Left renal cortex interstitium (tissue), 4 donors: ENCODE measurements around the gene MME. TPM values are rescaled to one million over a fixed set of nuclear protein-coding genes. Genes with fewer than 3 reads are reported as not detected.
"Not testable (repeated sequence)": the region's sequence is repeated elsewhere in the genome, so short reads cannot be mapped to it uniquely, and the experiment has no call there.

Source experiments
- DNase-seq, 4 donors: peaks; one replicate each; pipeline ENCODE4 v3.0.0-alpha.2; 2013; ENCODE audit warnings: low read depth in 4 of 4, low spot score in 2 of 4, missing footprints in 1 of 4
- polyA plus RNA-seq, 4 donors: library from polyadenylated mRNA; unstranded; fragments of 120-200 nt; gene quantifications; one replicate each; pipeline ENCODE4 v1.2.1, GENCODE V29; 2013; ENCODE audit not compliant: insufficient read length in 4 of 4

Gene MME
- polyA plus RNA-seq, 4 donors: 374 to 466 (median 405) TPM

DNA sequence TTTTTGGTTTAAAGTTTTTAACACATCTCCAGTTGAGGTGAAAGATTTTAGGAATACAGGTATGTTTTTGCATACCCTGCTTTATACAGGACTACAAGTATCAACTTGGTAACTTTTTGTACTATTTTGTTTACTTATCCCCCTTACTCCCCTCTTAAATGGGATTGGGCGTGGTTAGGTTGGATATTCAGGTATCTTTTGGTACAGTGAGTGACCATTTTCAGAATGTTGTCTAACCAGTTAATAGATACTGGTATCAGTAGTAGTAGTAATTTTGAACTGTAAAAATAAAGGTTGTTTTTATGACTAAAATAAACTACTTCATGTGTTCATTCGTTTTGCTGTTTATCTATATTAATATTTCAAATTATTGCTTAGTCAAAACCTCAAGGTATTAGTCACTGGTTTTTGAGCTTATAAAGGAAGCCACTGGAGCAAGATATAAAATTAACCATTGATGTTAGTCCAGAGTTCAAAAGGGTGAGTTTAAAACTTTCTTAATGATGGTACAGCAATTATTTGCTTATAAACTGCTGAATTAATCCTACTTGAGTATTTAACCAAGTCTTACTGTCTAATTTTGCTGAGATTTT is 3.3 kb downstream of the MME start:
- DNase-seq: no peak

DNA sequence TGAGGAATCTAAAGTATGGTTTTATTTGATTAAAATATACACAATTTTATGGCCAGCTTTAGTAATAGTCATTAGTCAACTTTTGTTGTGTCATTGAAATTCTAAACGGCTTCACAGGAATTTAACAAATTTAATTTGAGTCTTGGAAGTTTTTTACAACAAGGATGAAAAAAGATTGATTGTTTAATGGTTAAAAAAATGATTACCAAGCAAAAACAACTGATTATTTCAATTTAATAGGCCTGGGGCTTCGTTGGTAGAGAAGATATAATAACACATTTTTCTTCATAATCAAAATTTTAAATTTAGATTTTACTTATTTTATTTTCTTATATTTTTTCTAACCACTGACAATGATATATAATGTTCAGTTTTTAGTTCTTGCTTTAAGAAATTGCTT is 4.4 kb downstream of the MME start:
- no peak for DNase-seq

DNA sequence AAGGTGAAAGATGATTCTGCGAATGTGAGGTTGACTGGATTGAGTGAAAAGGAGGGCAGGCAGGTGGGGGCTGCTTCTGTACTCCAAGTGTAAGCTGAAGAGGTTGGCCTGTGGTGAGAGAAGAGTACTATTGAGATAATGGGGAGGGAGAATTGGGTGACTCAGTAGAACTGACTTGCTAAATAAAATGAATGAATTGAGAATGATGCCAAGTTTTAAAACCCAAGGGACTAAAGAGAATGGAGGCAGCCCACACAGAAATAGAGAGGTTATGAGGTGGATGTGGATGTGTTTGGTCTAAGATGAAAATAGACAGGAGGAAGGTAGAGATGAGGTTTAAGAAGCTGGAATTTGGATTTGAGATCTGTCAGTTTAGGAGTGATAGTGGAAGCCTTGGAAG is 5.9 kb downstream of the MME start:
- DNase-seq: no peak

DNA sequence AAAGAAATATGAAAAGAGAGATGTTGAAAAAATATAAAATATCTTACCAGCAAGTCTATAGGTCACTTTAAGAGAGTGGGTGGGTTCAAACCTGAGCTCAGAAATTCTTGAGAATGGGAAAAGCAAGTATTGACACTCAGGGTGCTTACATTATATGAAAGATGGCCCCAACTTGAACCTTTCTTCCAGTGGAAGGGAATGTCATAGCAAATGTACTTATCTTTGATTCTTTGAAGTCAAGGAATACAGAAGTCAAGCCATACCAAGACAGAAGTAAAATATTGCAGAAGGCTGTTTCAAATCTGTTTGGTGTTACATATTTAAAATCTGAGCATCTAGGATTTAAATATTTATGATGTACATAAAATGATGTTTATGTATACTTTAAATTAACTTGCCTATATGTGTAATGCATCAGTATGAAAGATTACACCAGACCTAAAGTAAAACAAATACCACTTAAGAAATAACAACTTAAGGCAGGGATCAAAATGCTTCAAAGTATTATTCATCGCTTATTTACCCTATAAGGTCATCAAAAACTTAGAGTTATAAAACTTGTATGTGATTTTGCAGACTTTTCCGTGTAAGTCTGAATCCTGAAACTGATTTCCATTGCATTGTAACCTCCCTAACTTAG is 8.7 kb downstream of the MME start:
- peak in 1 of 4 donors; percentile 16 for DNase-seq

DNA sequence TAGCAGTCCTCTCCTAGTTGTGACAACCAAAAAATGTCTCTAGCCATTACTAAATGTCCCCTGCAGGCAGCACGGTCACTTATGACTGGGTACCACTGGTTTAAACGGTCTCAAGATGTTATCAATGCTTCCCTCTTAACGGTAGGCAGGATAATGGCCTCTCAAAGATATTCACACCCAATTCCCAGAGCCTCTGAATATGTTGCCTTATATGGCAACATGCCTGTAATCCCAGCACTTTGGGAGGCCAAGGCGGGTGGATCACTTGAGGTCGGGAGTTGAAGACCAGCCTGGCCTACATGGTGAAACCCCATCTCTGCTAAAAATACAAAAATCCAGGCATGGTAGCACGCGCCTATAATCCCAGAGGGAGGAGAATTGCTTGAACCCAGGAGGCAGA is 9.4 kb downstream of the MME start:
- no peak for DNase-seq

DNA sequence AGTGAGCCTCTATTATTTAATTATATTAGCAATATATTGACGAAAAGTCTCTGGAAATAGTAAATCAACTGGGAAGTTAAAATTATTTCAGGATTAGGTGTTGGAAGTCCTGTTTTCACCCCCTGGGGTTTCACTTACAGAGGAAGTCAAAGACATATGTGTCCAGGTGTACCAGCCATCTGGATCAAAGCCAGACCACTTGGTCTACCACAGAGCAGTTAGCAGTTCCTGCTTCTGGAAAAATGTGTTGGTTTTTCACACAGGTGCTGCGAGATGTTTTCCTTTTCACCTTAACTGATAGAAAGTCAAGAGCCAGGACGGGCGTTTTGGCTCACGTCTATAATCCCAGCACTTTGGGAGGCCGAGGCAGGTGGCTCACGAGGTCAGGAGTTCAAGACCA is 13.1 kb downstream of the MME start:
- DNase-seq: no peak

DNA sequence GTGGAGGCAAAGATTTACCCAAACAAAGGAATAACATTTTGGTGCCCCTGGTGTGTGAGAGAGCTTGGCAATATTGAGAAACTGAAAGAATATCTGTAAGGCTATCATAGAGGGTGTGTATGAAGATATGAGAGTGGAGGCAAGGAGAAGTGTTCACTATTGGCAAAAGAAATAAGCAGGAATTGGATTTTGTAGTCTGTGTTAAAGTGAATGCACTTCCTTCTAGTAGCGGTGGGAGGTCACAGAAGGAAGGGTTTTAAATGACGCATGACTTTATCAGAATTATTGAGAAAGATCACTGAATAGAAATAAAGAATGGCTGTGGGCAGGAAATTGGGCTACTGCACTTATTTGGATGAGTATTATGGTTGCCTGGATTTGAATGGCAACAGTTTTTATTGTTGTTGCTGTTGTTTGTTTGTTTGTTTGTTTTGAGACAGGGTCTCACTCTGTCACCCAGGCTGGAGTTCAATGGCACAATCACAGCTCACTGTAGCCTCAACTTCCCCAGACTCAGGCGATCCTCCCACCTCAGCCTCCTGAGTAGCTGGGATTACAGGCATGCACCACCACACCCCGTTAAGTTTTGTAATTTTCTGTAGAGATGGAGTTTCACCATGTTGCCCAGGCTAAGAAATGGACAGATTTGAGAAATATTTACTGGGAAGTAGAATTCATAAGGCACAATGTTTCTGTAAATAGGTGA is 16.3 kb downstream of the MME start:
- no peak for DNase-seq

DNA sequence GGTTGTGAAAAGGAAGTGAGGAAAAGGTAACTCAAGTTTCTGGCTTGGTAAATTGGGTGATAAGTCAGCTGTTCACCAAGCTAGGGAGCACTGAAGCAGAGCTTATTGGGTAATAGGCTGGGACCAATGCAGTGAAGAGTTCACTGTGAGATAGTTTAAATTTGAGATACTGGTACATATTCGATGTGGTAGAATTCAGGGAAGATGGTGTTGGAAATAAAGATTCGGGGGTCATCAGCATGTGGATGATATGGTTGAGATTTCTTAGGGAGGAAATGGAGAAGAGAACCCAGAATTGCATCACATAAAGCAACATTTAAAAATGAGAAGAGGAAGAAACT is 16.9 kb downstream of the MME start:
- no peak for DNase-seq

DNA sequence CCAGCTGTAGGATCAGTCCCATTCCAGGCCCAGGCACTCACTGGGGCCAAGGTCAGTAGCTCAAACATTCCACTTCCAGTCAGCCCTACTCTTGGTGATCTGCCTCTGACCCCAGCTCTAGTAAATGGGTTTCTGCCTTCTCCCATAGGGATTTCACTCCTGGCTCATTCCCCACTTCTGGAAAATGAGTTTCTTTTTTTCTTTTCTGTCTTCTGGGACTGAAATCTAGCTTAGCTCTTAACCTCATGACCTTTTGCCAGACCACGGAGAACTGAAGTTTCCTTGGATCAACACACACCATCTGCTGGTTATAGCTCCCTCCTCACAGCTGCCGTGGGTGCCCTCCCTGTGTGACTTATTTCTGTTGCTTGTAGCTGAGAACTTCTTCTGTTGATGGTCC is 21.3 kb downstream of the MME start:
- no peak for DNase-seq

DNA sequence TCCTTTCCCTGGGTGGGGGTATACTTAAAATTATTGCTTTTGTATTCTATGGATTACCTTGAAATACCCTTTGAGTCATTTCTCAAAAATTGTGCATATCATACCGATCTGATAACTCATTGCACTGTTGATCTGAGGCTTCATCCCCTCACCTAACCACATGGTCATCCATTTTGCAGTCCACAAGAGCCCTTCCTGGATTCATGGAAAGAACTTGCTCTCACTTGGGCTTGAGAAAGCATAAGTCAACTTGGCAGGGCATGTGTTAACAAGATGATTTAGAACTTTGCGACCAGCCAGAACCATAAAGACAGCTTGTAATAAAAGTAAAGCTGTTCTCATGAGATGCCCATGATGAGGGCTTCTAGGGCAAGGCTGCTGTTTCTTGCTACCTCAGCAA is 22.2 kb downstream of the MME start:
- no peak for DNase-seq

DNA sequence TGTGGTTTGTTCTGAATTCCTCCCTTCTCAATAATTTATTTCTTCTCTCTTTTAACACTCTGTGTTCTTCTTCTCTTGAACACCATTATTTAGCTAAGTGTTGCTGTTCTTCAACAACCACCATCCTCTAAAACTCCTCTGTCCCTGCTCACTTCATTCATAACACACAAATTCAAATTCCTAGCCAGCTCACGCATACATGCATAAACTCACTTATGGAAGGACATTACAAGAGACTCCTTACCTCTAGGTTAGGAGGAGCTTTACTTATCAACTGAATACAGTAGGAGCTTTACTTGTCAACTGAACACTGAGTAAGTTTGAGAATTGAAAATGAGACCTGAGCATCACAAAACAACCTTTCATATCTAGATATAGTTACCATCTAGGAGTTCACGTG is 23.6 kb downstream of the MME start:
- no peak for DNase-seq

DNA sequence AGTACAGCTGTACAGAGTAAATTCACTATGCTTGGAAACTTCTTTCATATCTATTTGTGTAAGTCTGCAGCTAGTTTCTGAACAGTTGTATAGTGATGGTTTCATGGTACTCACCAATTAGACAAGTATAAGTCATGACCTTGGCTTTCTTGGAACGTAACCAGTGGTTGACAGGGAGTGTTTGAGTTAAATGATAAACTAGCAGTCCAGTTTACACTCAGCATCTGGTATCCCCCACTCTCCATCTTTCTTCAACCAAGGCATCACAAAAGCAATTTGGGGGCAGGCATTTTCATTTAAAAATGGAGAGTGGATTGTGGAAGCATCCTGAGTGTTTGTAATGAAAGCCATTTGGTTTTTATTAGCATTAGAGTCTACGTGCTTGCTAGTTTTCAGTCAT is 26.0 kb downstream of the MME start:
- DNase-seq: no peak

DNA sequence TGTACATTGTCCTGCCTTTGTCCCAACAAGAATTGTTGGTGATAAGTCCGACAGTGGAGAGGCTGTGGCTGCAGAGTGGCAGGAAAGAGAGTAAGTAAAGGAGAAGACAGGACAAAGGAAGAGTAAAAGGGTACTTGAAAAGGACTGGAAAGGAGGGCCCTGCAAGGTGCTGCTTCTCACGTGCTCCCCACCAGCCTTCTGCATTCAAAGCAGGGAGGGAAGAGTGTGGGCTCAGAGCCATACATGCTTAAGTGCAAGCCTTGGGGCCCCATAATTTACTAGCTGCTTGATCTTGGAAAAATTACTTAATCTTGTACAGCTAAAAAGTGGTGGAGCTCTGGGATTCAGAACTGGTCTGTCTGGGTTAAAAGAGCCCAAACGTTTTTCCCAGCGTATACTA is 29.9 kb downstream of the MME start:
- no peak for DNase-seq

DNA sequence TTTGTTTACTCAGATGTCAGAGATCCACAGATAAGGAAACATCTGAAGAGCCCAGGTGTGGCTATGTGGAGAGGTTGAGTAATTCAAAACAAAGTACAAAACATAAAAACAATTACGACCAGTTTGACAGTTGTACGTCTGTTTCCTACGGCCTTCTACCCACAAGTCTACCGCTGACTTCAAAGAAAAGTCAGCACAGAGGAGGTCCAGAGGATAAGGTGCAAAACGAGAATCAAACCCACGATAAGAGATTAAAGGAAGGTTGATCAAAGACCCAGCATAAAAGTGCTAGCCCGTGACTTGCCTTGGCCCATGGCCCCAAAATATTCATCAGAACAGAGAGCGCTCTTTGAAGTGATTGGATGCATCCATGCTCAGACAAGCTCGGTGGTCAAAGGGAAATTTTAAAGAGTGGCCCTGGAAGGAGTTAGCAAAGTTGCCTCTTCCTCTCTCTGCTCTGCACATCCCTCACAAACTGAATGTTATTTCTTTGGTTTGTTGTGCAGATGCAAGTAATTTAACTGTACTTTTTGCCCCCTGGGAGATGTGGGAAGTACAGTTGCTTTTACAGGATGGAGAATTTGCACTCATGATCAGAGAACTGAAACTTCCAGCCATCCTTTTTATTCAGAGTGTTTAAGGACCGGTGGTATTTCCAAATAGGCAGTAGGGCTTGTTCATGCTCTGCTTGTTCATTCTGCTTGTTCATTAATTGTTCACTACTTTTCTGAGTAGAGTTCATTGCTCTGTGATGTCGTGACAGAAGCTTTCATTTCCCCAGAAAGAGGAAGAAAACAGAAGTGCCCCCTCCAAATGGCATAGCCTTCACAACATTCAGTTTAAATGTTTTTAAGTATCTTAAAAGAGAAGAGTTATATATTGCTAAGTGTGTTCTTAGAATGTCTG is 31.1 kb downstream of the MME start:
- DNase-seq: no peak

DNA sequence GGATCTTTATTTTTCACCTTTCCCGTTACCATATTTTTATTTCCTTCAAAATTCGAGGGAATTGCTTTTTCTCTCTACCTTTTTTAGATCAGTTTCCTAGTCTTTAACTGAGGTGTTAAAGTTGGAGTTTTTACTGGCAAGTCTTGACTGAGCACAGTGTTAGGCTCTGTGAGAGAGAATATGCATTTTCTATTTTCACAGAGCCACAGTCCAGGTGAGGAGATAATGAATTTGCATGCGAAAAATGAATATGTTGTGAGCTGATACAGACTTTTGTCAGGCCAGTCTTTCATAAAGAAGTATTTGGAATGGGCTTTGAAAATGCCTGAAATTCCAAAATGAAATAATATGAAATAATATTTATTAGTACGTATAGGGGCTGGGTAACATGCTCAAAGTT is 31.9 kb downstream of the MME start:
- no peak for DNase-seq

DNA sequence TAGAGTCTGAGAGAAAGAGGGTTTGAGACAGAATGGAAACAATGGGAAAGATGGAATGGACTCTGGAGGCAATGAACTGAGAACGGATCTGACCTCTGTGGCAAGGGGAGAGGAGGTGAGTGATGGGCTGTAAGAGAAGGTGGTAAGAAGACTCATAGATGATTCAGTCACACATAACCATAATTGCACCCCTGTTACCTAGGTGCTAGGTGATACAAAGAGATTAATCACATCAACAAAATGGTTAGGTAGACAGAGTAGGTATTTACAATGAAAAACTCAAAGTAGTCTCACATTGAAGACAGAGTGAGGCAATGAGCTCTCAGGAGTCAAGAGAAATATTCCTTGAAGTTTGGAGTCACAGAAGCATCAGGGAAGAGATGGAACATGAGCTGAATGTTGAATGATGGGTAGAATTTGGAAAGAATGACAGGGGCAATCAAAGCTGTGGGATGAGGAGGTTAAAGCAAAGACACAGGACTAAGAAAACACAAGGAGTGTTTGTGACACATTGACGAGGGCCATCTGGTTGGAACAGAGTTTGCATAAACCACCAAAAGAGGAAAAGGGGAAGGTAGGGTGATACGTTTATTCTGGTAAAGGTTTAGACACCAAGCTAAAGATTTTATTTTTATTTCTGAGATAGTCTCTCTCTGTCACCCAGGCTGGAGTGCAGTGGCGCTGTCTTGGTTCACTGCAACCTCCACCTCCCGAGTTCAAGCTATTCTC is 32.7 kb downstream of the MME start:
- no peak for DNase-seq

DNA sequence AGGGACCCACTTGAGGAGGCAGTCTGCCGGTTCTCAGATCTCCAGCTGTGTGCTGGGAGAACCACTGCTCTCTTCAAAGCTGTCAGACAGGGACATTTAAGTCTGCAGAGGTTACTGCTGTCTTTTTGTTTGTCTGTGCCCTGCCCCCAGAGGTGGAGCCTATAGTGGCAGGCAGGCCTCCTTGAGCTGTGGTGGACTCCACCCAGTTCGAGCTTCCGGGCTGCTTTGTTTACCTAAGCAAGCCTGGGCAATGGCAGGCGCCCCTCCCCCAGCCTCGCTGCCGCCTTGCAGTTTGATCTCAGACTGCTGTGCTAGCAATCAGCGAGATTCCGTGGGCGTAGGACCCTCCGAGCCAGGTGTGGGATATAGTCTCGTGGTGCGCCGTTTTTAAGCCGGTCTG is 44.6 kb downstream of the MME start:
- not testable (repeated sequence) for DNase-seq

DNA sequence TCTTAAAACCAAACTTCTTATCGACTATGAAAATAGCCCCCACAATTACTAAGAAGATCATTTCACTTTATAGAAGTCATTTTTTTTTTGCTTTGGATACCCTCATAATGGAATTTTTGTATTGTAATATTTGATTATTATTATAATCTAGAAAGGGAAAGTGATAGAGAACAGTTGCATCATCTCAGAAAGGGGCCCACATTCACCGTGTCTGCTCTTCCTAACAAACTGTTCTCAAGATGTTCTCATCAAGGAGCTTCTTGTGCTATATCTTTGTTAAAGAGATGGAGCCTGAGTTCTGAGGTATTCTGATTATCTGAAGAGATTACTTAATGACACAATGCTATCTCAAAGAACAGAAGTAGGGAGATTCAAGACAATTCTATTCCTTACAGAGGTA is 49.3 kb downstream of the MME start:
- DNase-seq: no peak

DNA sequence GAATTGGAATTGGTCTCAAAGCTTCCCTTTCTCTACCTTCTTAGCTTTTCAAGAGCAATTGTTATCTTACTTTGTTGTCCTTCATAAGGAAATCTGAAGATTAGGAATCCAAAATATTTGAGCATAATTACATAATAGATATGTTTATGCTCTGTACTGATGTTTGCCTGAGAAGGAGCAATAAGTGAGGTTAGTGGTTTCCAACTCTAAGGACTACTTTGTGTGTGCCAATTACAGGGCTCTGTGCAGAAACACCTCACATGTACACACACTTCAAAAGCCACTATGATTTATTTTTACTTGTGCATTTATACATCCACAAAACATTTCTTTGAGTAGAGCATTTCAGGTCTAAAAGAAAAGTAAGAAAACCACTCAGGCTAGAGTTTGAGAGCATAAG is 49.9 kb downstream of the MME start:
- no peak for DNase-seq

DNA sequence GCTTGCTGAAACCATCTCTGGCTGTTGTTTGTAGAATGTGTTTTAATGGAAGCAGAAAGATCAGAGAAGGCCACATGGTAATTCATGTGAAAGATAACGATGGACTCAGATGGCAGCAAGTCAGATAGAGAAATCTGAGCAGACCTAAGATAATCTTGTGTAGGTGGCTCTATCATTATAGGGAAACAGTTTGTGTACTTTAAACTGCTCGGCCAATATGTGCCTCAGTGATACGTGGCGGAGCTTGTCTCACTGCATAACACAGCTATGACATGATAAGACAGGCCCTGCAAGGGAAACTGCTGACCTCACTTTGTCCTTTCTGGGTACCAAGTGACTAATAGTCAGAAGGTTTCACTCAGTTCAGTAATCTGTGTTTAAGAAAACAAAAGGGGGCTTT is 51.0 kb downstream of the MME start:
- no peak for DNase-seq

DNA sequence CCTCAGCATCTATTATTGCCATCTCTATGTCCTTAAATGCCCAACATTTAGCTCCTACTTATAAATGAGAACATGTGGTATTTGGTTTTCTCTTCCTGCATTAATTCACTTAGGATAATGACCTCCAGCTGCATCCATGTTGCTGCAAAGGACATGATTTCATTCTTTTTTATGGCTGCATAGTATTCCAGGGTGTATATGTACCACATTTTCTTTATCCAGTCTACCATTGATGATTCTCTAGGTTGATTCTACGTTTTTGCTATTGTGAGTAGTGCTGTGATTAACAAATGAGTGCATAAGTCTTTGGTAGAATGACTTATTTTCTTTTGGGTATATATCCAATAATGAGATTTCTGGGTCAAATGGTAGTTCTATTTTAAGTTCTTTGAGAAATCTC is 54.2 kb downstream of the MME start:
- DNase-seq: not testable (repeated sequence)
